Endothelial cell of umbilical vein (primary cell): ENCODE measurements around the gene ARL5C.

Experiments
- POLR2A ChIP-seq: IDR thresholded peaks from 2 replicates; pipeline ENCODE4 v1.6.1; 2012; ENCODE audit warnings: low read depth, mild to moderate bottlenecking, control low read depth, low read length
- POLR2AphosphoS5 ChIP-seq: IDR thresholded peaks from 2 replicates; pipeline ENCODE4 v1.6.1; 2012; ENCODE audit warnings: low read depth, mild to moderate bottlenecking, control low read depth, low read length, moderate library complexity; ENCODE audit not compliant: insufficient read depth
- TF ChIP-seq, protein P1 (sequence below), 2 donors: IDR thresholded peaks; 1 replicate in 1 of 2; 2 replicates in 1 of 2; pipeline ENCODE4 v1.5.1; 2011; ENCODE audit warnings: low read length in 2 of 2, mild to moderate bottlenecking in 2 of 2, moderate library complexity in 2 of 2, control low read depth in 1 of 2, inconsistent platforms in 1 of 2, low read depth in 1 of 2; ENCODE audit not compliant: insufficient read depth in 1 of 2; ENCODE audit errors: extremely low read depth in 1 of 2

DNA sequence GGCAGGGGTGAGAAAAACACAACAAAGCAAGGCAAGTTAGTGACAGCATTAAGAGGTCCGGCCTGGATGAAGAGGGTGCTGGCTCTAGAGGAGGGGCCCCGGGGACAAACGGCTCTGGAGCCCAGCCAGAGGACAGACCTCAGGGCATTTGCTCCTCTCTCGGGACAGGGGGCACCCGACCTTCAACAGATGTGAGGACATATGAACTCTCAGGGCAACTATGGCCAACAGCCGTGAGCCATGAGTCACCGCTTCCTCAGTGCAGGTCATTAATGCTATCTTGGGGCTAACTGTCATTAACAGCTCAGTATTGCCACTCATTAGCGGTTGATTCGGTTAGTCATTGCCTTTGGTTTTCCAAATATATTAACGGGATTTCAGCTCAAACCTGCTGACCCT, 9.7 kb upstream of the ARL5C start:
- TF ChIP-seq, protein P1, sequence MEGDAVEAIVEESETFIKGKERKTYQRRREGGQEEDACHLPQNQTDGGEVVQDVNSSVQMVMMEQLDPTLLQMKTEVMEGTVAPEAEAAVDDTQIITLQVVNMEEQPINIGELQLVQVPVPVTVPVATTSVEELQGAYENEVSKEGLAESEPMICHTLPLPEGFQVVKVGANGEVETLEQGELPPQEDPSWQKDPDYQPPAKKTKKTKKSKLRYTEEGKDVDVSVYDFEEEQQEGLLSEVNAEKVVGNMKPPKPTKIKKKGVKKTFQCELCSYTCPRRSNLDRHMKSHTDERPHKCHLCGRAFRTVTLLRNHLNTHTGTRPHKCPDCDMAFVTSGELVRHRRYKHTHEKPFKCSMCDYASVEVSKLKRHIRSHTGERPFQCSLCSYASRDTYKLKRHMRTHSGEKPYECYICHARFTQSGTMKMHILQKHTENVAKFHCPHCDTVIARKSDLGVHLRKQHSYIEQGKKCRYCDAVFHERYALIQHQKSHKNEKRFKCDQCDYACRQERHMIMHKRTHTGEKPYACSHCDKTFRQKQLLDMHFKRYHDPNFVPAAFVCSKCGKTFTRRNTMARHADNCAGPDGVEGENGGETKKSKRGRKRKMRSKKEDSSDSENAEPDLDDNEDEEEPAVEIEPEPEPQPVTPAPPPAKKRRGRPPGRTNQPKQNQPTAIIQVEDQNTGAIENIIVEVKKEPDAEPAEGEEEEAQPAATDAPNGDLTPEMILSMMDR (IDR thresholded peaks at IDR 0.05; ENCODE audit: extremely low read depth in 1 of 2, insufficient read depth in 1 of 2, low read depth in 1 of 2, low read length in 2 of 2) = no peak
- TF ChIP-seq POLR2A = no peak
- peak; percentile 27 for TF ChIP-seq POLR2AphosphoS5
